OCI-LY7 (cell line): ENCODE results near the gene COL8A1. TPM values are rescaled to one million over a fixed set of nuclear protein-coding genes. Genes with fewer than 3 reads are reported as not detected.

Source experiments
- BruUV-seq: library from RNA; stranded (reverse); fragments of 400-500 nt; replicated peaks from 2 replicates; lab custom pipeline; 2021; lab: Mats Ljungman, UMichigan
- CTCF ChIA-PET: fragments of 300-600 bp; sonication (Branson Sonifier 250); formaldehyde crosslinking; loops from one replicate; lab custom pipeline; 2022; ENCODE audit warnings: antibody characterized with exemption; ENCODE audit not compliant: unreplicated experiment; lab: Charles Lee
- POLR2A ChIA-PET: fragments of 300-600 bp; sonication (Branson Sonifier 250); formaldehyde crosslinking; loops from one replicate; lab custom pipeline; 2022; ENCODE audit warnings: antibody characterized with exemption; lab: Charles Lee
- DNase-seq: peaks from one replicate; pipeline ENCODE4 v3.0.0-alpha.2; 2015; ENCODE audit warnings: low spot score
- H2AFZ ChIP-seq: fragments of 200-600 bp; sonication (generic), shearing (Covaris generic); 2 replicates; pipeline ENCODE4 v1.6.1; 2014; ENCODE audit warnings: mild to moderate bottlenecking, antibody characterized with exemption, low read length, moderate library complexity
- H3K27ac ChIP-seq: fragments of 200-600 bp; sonication (generic); 2 replicates; pipeline ENCODE4 v1.5.1; 2014; ENCODE audit warnings: mixed run types, low read depth, mild to moderate bottlenecking, moderate library complexity, low read length, inconsistent platforms; ENCODE audit not compliant: poor library complexity, severe bottlenecking
- H3K36me3 ChIP-seq: fragments of 200-600 bp; sonication (generic); 2 replicates; pipeline ENCODE4 v1.6.1; 2014; ENCODE audit warnings: mild to moderate bottlenecking, antibody characterized with exemption, low read length, moderate library complexity, mixed read lengths; ENCODE audit not compliant: insufficient read depth
- H3K4me1 ChIP-seq: fragments of 200-600 bp; sonication (generic); 2 replicates; pipeline ENCODE4 v1.5.1; 2014; ENCODE audit warnings: mild to moderate bottlenecking, low read length; ENCODE audit not compliant: insufficient read depth, poor library complexity, severe bottlenecking
- H3K4me2 ChIP-seq: fragments of 200-600 bp; sonication (generic); 2 replicates; pipeline ENCODE4 v1.6.1; 2014; ENCODE audit warnings: mild to moderate bottlenecking, low read length
- H3K4me3 ChIP-seq: fragments of 200-600 bp; sonication (generic); 2 replicates; pipeline ENCODE4 v1.5.1; 2014; ENCODE audit warnings: mild to moderate bottlenecking, low read depth, low read length; ENCODE audit not compliant: poor library complexity, severe bottlenecking
- H3K79me2 ChIP-seq: fragments of 200-600 bp; sonication (generic); 2 replicates; pipeline ENCODE4 v1.6.1; 2016; ENCODE audit warnings: low read depth, mild to moderate bottlenecking, low read length, moderate library complexity, mixed read lengths; ENCODE audit not compliant: insufficient read depth
- H3K9me2 ChIP-seq: fragments of 200-600 bp; sonication (generic); 2 replicates; pipeline ENCODE4 v1.6.1; 2016; ENCODE audit warnings: mild to moderate bottlenecking, low read length, mixed read lengths; ENCODE audit not compliant: insufficient read depth
- H3K9me3 ChIP-seq: fragments of 200-600 bp; sonication (generic); 2 replicates; pipeline ENCODE4 v1.6.1; 2014; ENCODE audit warnings: mild to moderate bottlenecking, mixed run types, low read length, mixed read lengths
- H4K20me1 ChIP-seq: fragments of 200-600 bp; sonication (generic); 2 replicates; pipeline ENCODE4 v1.6.1; 2014; ENCODE audit warnings: mild to moderate bottlenecking, antibody characterized with exemption, low read length, moderate library complexity, mixed read lengths; ENCODE audit not compliant: insufficient read depth
- CTCF ChIP-seq: fragments of 200-600 bp; sonication (generic); conservative IDR thresholded peaks from 2 replicates; pipeline ENCODE4 v1.5.1; 2014; ENCODE audit warnings: mild to moderate bottlenecking, antibody characterized with exemption, low read length, moderate library complexity, mixed read lengths
- EZH2phosphoT487 ChIP-seq: fragments of 200-600 bp; sonication (generic); IDR thresholded peaks from 2 replicates; pipeline ENCODE4 v1.6.1; 2018; ENCODE audit warnings: low read depth, borderline replicate concordance, mild to moderate bottlenecking, mixed run types, antibody characterized with exemption, low read length, moderate library complexity, mixed read lengths
- intact Hi-C: fragments of 100-400 bp; cut with micrococcal nuclease; formaldehyde crosslinking; loops from one replicate; pipeline ENCODE4 v1.10.0; 2022; ENCODE audit not compliant: unreplicated experiment
- total RNA-seq, 2 experiments: library from RNA; depleted of rRNA in 1 of 2; stranded (reverse); fragments of >200 nt in 1 of 2; shearing (Covaris generic) in 1 of 2; gene quantifications; 2 replicates each; pipeline ENCODE4 v1.2.3, GENCODE V29; 2014 to 2022

COL8A1 gene
- total RNA-seq, 2 experiments from 2014 or later = 0.10 TPM; not detected in 1

GRCh38 chr3:99708207-99708745, 69.9 kb downstream of the COL8A1 start:
- H3K4me3 ChIP-seq = no peak overlapping the region
- no TSS peak for BruUV-seq
- H3K4me1 ChIP-seq = no peaks in the 10 kb centered on the region
- H3K9me3 ChIP-seq = no peaks in the 10 kb centered on the region
- no peaks in the 10 kb centered on the region for H3K9me2 ChIP-seq
- no peak overlapping the region for H3K4me2 ChIP-seq
- H2AFZ ChIP-seq = no peak overlapping the region
- H4K20me1 ChIP-seq = no peaks in the 10 kb centered on the region
- no peaks in the 10 kb centered on the region for H3K79me2 ChIP-seq
- no peaks in the 10 kb centered on the region for H3K36me3 ChIP-seq
- POLR2A ChIA-PET = no interaction called here
- CTCF ChIA-PET = no interaction called here
- no peak for TF ChIP-seq CTCF
- TF ChIP-seq EZH2phosphoT487 = no peak
- H3K27ac ChIP-seq = no peak overlapping the region
- intact Hi-C loops = no loop called here
- DNase-seq = no peak

- CTCF ChIA-PET = no interaction called here
- DNase-seq = no peak
- H3K4me2 ChIP-seq = no peak overlapping the region
- no peaks in the 10 kb centered on the region for H3K36me3 ChIP-seq
- BruUV-seq = no TSS peak
- intact Hi-C loops = no loop called here
- TF ChIP-seq CTCF (no peak), EZH2phosphoT487 (no peak)
- H3K27ac ChIP-seq = no peak overlapping the region
- no peaks in the 10 kb centered on the region for H3K9me3 ChIP-seq
- POLR2A ChIA-PET = interaction anchor here (0.9 kb wide), 1 partner anchor 8 kb away, joined by 3 read pairs; no protein-coding TSS in a partner anchor
- H4K20me1 ChIP-seq = no peaks in the 10 kb centered on the region
- H3K79me2 ChIP-seq = no peaks in the 10 kb centered on the region
- H3K4me1 ChIP-seq = no peaks in the 10 kb centered on the region
- no peaks in the 10 kb centered on the region for H3K9me2 ChIP-seq
- H3K4me3 ChIP-seq = no peak overlapping the region
- H2AFZ ChIP-seq = no peak overlapping the region
Measured at GRCh38 chr3:99709686-99710085, 71.3 kb downstream of the COL8A1 start.

GRCh38 chr3:99710094-99710493, 71.7 kb downstream of the COL8A1 start:
- BruUV-seq = no TSS peak
- H2AFZ ChIP-seq = no peak overlapping the region
- TF ChIP-seq EZH2phosphoT487 (no peak), CTCF (no peak)
- H3K9me3 ChIP-seq = no peaks in the 10 kb centered on the region
- no peaks in the 10 kb centered on the region for H3K9me2 ChIP-seq
- no peaks in the 10 kb centered on the region for H3K36me3 ChIP-seq
- no peak overlapping the region for H3K4me3 ChIP-seq
- H3K27ac ChIP-seq = no peak overlapping the region
- H3K4me1 ChIP-seq = no peaks in the 10 kb centered on the region
- no peak for DNase-seq
- no peaks in the 10 kb centered on the region for H4K20me1 ChIP-seq
- intact Hi-C loops = no loop called here
- CTCF ChIA-PET = no interaction called here
- POLR2A ChIA-PET = no interaction called here
- no peaks in the 10 kb centered on the region for H3K79me2 ChIP-seq
- H3K4me2 ChIP-seq = no peak overlapping the region
